Activated CD4-positive, alpha-beta T cell treated with anti-CD3 and anti-CD28 coated beads for 4 hours (primary cell): ENCODE measurements around the gene CPEB1.
"Not testable (repeated sequence)": the region's sequence is repeated elsewhere in the genome, so short reads cannot be mapped to it uniquely, and the experiment has no call there.

ENCODE experiments used
- DNase-seq, 2 donors: peaks; one replicate each; pipeline ENCODE4 v3.0.0-alpha.2; 2020

CPEB1 gene

GRCh38 chr15:82540984-82541431 is 106.2 kb downstream of the CPEB1 start:
- no peak for DNase-seq

- DNase-seq: peak; percentile 97 to 98
Measured at GRCh38 chr15:82540055-82540983, 106.8 kb downstream of the CPEB1 start, which contains the start of gene RPS17. Gene RPS17 (minus strand): TSS chr15:82540457. CDS start chr15:82540428, 29 bp downstream.

GRCh38 chr15:82539691-82540054 is 107.5 kb downstream of the CPEB1 start:
- DNase-seq: no peak

- no peak for DNase-seq
Measured at GRCh38 chr15:82538961-82539690, 108.0 kb downstream of the CPEB1 start.

- no peak for DNase-seq
Measured at GRCh38 chr15:82537351-82537908, 109.7 kb downstream of the CPEB1 start.

GRCh38 chr15:82536409-82537350 is 110.5 kb downstream of the CPEB1 start:
- DNase-seq: no peak

- DNase-seq: no peak
Measured at GRCh38 chr15:82535566-82536408, 111.4 kb downstream of the CPEB1 start.

- not testable (repeated sequence) for DNase-seq
Measured at GRCh38 chr15:82535151-82535550, 112.0 kb downstream of the CPEB1 start.

GRCh38 chr15:82534457-82534861 is 112.7 kb downstream of the CPEB1 start:
- DNase-seq: not testable (repeated sequence)

GRCh38 chr15:82533801-82534200 is 113.4 kb downstream of the CPEB1 start:
- no peak for DNase-seq

GRCh38 chr15:82532991-82533481 is 114.1 kb downstream of the CPEB1 start:
- DNase-seq: no peak

- no peak for DNase-seq
Measured at GRCh38 chr15:82532383-82532990, 114.7 kb downstream of the CPEB1 start.

GRCh38 chr15:82531496-82532382 is 115.4 kb downstream of the CPEB1 start:
- no peak for DNase-seq

GRCh38 chr15:82530606-82531379 is 116.4 kb downstream of the CPEB1 start:
- DNase-seq: peak; percentile 58 to 69

- DNase-seq: no peak
Measured at GRCh38 chr15:82530006-82530405, 117.2 kb downstream of the CPEB1 start.

- DNase-seq: not testable (repeated sequence)
Measured at GRCh38 chr15:82513587-82513986, 133.6 kb downstream of the CPEB1 start.

GRCh38 chr15:82507693-82508092 is 139.5 kb downstream of the CPEB1 start:
- not testable (repeated sequence) for DNase-seq

- DNase-seq: not testable (repeated sequence)
Measured at GRCh38 chr15:82507087-82507486, 140.1 kb downstream of the CPEB1 start.

GRCh38 chr15:82505842-82506241 is 141.3 kb downstream of the CPEB1 start:
- DNase-seq: not testable (repeated sequence)
